Uterus (tissue), 2 donors: Measurements from ENCODE around the gene PKD1.
"Not testable (repeated sequence)": the region's sequence is repeated elsewhere in the genome, so short reads cannot be mapped to it uniquely, and the experiment has no call there.

Experiments used
- POLR2A ChIP-seq, 2 donors: fragments of 450-650 bp; IDR thresholded peaks; one replicate each; pipeline ENCODE4 v1.6.1; 2016; ENCODE audit warnings: antibody characterized with exemption in 2 of 2, mild to moderate bottlenecking in 1 of 2, moderate library complexity in 1 of 2
- TF ChIP-seq, protein P1 (sequence below), 4 experiments: fragments of 200-600 bp in 2 of 4; fragments of 450-650 bp in 2 of 4; sonication (generic) in 2 of 4; IDR thresholded peaks; one replicate each; pipeline ENCODE4 v1.5.1; 2016 to 2019; ENCODE audit warnings: antibody characterized with exemption in 4 of 4, mild to moderate bottlenecking in 2 of 4, moderate library complexity in 1 of 4

DNA sequence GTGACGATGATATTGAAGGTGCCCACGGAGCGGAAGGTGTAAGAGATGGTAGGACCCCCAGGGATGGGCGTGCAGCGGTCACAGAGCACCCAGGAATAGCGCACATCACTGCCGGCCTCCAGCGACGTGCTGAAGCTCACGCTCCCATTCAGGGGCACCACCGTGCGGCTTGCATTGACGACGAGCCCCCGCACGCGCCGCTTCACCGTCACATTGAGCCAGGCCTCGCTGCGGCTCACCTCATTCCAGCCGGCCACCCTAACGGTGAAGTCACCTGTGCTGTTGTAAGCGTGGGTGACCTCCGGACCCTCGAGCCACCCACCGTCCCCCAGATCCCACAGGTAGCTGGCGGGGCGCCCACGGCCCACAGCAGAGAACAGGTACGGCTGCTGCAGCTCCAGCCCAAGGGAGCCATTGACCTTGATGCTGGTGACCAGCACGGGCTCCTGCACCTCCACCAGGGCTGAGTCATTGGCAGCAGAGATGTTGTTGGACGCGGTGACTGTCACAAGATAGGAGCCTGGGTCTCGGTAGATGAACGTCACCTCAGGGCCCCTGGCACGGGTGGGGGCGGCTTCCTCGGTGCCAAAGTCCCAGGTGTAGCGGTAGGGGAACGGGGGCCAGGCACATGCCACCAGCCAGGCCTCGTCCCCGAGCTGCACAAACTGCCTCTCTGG lies 25.2 kb downstream of the PKD1 start:
- TF ChIP-seq, protein P1, sequence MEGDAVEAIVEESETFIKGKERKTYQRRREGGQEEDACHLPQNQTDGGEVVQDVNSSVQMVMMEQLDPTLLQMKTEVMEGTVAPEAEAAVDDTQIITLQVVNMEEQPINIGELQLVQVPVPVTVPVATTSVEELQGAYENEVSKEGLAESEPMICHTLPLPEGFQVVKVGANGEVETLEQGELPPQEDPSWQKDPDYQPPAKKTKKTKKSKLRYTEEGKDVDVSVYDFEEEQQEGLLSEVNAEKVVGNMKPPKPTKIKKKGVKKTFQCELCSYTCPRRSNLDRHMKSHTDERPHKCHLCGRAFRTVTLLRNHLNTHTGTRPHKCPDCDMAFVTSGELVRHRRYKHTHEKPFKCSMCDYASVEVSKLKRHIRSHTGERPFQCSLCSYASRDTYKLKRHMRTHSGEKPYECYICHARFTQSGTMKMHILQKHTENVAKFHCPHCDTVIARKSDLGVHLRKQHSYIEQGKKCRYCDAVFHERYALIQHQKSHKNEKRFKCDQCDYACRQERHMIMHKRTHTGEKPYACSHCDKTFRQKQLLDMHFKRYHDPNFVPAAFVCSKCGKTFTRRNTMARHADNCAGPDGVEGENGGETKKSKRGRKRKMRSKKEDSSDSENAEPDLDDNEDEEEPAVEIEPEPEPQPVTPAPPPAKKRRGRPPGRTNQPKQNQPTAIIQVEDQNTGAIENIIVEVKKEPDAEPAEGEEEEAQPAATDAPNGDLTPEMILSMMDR (IDR thresholded peaks at IDR 0.05) = not testable (repeated sequence)
- TF ChIP-seq POLR2A (IDR thresholded peaks at IDR 0.05) = not testable (repeated sequence)
